Panc1 (cell line): Measurements from ENCODE around the gene MAFG.

Experiments used
- CTCF ChIP-seq: fragments of 450-650 bp; IDR thresholded peaks from 2 replicates; pipeline ENCODE4 v1.5.1; 2017; ENCODE audit warnings: mild to moderate bottlenecking
- POLR2AphosphoS5 ChIP-seq: IDR thresholded peaks from 2 replicates; pipeline ENCODE4 v1.6.1; 2012; ENCODE audit warnings: mild to moderate bottlenecking, low read depth, low read length, moderate library complexity
- REST ChIP-seq, 2 experiments: IDR thresholded peaks; 2 replicates each; pipeline ENCODE4 v1.6.1; 2011 to 2012; ENCODE audit warnings: low read depth in 2 of 2, control low read depth in 1 of 2, low read length in 1 of 2, mild to moderate bottlenecking in 1 of 2, moderate library complexity in 1 of 2; ENCODE audit not compliant: insufficient read depth in 1 of 2
- SIN3A ChIP-seq: IDR thresholded peaks from 2 replicates; pipeline ENCODE4 v1.6.1; 2012; ENCODE audit warnings: low read depth, mild to moderate bottlenecking, low read length, moderate library complexity, borderline replicate concordance; ENCODE audit not compliant: insufficient read depth

GRCh38 chr17:81961521-81962498 lies 34.3 kb upstream of the MAFG start:
- TF ChIP-seq CTCF (no peak), REST (IDR thresholded peaks at IDR 0.05; ENCODE audit: insufficient read depth in 1 of 2, low read depth in 2 of 2, low read length in 1 of 2) (no peak), SIN3A (no peak), POLR2AphosphoS5 (no peak)
